Amniotic epithelial cell (primary cell): ENCODE data around the gene SIRT6.
"Not testable (repeated sequence)": the region's sequence is repeated elsewhere in the genome, so short reads cannot be mapped to it uniquely, and the experiment has no call there.

Experiments used
- DNase-seq: peaks from one replicate; pipeline ENCODE4 v3.0.0-alpha.2; 2010; ENCODE audit warnings: low read depth

The SIRT6 gene

GRCh38 chr19:4182084-4182810 is at the start of gene SIRT6, which contains the start of gene ANKRD24:
Gene SIRT6 (minus strand): TSS chr19:4182563. CDS start chr19:4182539, 24 bp downstream.
Gene ANKRD24 (plus strand): TSS chr19:4182689. CDS start chr19:4186426, 3,737 bp downstream.
- peak; percentile 92 for DNase-seq

GRCh38 chr19:4232139-4232538 is 49.8 kb upstream of the SIRT6 start:
- DNase-seq, result not testable (repeated sequence)

GRCh38 chr19:4231521-4231920 is 49.2 kb upstream of the SIRT6 start:
- not testable (repeated sequence) for DNase-seq

GRCh38 chr19:4230237-4230636 is 47.9 kb upstream of the SIRT6 start:
- DNase-seq, result not testable (repeated sequence)

DNA sequence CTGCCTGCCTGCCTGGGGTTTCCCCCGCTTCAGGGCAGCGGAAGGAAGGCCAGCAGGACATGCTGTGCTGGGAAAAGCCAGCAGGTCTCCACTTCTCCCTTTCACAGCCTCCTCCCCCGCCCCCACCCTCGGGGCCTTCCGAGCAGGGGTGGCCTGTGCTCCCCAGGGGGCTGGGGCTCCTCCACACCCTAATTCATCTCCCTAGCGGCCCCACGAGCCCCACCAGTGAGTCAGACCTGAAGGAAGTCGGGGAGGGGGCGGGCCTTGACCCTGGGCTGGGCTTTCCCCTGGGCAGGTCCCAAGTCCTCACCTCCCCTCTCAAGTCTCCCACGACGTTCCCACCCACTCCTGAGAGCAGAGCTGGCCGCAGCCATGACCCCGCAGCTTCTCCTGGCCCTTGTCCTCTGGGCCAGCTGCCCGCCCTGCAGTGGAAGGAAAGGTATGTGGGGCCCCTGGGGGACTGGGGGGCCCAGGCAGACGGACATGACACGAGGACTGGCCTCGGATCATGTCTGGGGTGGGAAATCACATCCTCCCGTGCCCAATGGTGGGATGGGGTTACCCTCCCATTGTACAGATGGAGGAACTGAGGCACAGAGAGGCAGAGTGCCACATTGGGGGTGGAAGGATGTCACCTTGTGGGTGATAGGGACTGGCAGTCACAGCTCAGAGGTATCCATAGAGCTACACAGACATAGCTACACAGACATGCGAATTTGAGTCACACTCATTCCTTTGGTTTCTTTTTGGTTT is 47.0 kb upstream of the SIRT6 start, which contains the start of gene EBI3:
Gene EBI3, plus strand, starts transcription at position 345 of the 753 bp plus-strand sequence. Its CDS starts 28 bp downstream, at position 373.
- peak; percentile 62 for DNase-seq

DNA sequence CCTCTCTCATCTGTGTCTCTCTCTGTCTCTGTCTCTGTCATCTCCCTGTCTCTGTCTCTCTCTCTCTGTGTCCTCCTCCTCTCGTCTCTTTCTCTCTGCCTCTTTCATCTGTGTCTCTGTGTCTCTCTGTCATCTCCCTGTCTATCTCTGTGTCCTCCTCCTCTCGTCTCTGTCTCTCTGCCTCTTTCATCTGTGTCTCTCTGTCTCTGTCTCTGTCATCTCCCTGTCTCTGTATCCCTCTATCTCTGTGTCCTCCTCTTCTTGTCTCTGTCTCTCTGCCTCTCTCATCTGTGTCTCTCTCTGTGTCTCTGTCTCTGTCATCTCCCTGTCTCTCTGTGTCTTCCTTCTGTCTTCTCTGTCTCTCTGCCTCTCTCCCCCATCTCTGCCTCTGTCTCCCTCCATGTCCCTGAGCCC is 46.4 kb upstream of the SIRT6 start:
- DNase-seq, result no peak

DNA sequence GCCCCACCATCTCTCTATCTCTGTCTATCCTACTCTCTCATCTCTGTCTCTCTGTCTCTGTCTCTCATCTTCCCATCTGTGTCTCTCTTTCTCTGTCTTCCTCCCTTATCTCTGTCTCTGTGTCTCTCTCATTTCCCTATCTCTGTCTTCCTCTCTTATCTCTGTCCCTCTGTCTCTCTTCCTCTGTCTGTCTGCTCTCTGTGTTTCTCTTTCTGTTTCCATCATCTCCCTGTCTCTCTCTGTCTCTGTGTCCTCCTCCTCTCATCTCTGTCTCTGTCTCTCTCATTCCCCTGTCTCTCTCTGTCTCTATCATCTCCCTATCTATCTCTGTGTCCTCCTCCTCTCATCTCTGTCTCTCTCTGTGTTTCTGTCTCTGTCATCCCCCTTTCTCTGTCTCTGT is 45.4 kb upstream of the SIRT6 start:
- DNase-seq, result no peak

- DNase-seq, result no peak
Measured at GRCh38 chr19:4225885-4226284, 43.5 kb upstream of the SIRT6 start.

DNA sequence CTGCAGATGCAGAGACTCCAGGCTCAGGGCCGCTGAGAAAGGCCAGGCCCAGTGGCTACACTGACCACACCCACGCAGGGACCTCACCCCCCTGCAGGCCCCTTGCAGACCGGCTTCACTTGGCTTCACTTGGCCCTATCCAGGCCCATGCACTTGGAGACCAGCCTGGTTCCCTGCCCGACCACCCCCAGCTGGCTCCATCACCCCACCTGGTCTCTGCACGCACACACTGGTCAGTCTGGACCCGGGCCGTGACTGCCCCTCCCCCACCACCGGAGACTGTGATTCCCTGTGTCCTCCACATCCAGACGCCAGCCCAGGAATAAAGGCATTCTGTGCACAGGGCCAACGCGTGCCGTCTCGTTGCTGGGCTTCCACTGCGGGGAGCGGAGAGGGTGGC is 42.1 kb upstream of the SIRT6 start:
- DNase-seq, result no peak

GRCh38 chr19:4220188-4220587 is 37.8 kb upstream of the SIRT6 start:
- DNase-seq, result no peak

DNA sequence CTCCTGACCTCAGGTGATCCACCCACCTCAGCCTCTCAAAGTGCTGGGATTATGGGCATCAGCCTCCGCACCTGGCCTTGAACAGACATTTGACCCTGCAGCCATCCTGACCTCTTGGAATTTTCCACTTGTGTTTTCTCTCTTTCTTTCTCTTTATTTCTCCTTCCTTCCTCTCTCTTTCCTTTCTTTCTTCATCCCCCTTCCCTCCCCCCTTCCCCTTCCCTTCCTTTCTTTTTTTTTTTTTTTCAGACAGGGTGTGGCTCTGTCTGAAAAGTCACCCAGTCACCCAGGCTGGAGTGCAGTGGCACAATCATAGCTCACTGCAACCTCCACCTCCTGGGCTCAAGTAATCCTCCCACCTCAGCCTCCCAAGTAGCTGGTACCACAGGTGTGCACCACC is 36.2 kb upstream of the SIRT6 start:
- DNase-seq, result not testable (repeated sequence)

DNA sequence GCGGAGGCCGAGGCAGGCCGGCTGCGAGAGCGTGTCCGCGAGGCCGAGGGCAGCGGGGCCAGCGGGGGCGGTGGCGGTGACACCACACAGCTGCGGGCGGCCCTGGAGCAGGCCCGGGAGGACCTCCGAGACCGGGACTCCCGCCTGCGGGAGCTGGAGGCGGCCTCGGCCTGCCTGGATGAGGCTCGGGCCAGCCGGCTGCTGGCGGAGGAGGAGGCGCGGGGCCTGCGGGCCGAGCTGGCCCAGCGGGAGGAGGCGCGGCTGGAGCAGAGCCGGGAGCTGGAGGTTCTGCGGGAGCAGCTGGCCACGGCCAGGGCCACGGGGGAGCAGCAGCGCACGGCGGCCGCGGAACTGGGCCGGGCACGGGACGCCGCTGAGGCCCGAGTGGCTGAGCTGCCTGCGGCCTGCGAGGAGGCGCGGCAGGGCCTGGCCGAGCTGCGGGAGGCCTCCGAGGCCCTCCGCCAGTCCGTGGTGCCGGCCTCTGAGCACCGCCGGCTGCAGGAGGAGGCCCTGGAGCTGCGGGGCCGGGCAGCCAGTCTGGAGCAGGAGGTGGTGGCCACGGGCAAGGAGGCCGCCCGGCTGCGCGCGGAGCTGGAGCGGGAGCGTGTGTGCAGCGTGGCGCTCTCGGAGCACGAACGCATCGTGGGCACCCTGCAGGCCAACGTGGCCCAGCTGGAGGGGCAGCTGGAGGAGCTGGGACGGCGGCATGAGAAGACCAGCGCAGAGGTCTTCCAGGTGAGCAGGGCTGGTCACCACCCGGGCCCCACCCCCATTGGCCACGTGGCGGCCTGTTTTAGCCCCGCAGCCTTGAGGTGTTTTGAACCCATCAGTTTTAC is 35.3 kb upstream of the SIRT6 start:
- no peak for DNase-seq

DNA sequence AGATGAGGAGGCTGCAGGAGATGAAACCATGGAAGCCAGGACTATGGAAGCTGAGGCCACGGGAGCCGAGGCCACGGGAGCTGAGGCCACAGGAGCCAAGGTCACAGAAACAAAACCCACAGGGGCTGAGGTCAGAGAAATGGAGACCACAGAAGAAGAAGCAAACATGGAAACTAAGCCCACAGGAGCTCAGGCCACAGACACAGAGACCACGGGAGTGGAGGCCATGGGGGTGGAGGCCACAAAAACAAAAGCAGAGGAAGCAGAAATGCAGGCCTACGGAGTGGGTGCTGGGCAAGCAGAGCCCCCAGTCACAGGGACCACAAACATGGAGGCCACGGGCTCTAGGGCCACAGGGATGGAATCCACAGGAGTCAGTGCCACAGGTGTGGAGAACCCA is 34.5 kb upstream of the SIRT6 start:
- DNase-seq, result no peak

DNA sequence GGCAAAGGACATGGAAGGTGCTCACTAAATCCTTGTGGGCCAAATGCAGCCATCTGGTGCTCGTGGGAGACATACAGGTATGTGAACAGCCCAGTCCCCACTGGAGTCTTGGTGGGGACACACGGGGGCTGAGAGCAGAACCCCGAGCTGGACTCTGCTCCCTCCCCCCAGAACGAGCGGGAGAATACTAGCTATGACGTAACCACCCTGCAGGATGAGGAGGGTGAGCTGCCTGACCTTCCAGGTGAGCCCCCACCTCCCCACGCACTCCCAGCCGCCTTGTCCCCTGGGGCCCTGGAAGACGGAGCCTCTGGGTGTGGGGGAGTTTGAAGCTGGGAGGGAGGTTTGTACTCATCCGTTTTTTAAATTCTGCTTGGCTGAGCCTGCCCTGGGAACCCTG is 33.4 kb upstream of the SIRT6 start:
- DNase-seq, result no peak

DNA sequence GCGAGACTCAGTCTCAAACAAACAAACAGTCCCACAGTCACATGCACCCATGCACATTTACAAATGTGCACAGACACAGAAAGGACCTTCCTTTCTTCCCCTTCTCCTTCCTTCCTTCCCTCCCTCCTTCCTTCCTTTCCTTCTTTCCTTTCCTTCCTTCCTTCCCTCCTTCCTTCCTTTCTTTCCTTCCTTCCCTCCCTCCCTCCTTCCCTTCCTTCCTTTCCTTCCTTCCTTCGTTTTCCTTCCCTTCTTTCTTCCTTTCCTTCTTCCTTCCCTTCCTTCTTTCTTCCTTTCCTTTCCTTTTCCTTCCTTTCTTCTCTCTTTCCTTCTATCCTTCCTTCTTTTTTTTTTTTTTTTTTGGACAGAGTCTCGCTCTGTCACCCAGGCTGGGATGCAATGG is 30.8 kb upstream of the SIRT6 start:
- DNase-seq, result no peak

DNA sequence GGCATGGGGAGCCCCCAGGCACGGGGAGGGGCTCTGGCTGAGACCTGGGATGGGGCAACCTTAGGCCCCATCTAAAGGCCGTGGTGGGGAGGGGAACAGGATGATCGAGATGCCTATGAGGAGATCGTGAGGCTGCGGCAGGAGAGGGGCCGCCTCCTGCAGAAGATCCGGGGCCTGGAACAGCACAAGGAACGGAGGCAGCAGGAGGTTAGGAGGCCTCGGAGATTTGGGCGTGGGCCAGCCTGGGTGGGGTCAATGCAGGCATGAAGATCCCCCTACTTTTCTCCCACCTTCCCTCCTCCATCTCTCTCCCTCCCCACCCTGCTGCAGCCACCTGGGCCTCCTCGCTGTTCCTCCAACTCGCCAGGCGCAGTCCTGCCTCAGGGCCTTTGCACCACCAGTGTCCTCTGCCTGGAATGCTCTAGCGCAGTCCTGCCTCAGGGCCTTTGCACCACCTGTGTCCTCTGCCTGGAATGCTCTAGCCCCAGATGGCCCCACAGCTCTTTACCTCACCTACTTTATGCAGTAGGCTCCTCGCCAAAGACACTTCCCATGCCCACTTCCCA is 27.9 kb upstream of the SIRT6 start:
- no peak for DNase-seq

GRCh38 chr19:4208385-4209094 is 26.2 kb upstream of the SIRT6 start:
- peak; percentile 39 for DNase-seq

- DNase-seq, result peak; percentile 40
Measured at GRCh38 chr19:4206818-4207484, 24.6 kb upstream of the SIRT6 start.

DNA sequence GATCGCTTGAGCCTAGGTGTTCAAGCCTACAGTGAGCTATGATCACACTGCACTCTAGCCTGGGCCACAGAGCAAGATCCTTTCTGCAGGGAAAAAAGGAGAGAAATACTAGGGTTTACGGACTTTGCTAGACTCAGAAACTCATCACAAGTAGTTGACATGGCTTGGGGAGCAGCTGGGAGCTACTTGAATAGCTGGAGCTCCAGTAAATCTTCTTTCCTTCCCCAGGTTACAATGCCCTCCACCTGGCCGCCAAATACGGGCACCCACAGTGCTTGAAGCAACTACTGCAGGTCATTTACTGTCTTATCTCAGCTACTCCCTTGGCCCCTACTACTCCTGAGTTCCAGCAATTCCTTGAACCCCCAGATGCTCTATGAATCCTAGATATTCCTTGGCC is 19.4 kb upstream of the SIRT6 start:
- no peak for DNase-seq

- no peak for DNase-seq
Measured at GRCh38 chr19:4200940-4201542, 18.7 kb upstream of the SIRT6 start.
